Ovary (tissue), 9 donors: ENCODE results near the gene ADGRB3. TPM values are rescaled to one million over a fixed set of nuclear protein-coding genes. Genes with fewer than 3 reads are reported as not detected.

ENCODE experiments used
- DNase-seq, 5 donors: peaks; one replicate each; pipeline ENCODE4 v3.0.0-alpha.2; 2019 to 2020
- H3K27ac ChIP-seq, 2 donors: fragments of 200-600 bp; one replicate each; pipeline versions ENCODE4 v1.5.1 to v1.8.0; 2019 to 2022
- H3K27me3 ChIP-seq: fragments of 200-600 bp; one replicate; pipeline ENCODE4 v1.8.0; 2022
- H3K36me3 ChIP-seq: fragments of 200-600 bp; sonication (generic); one replicate; pipeline ENCODE4 v1.5.1; 2019
- H3K4me1 ChIP-seq: one replicate; pipeline ENCODE4 v1.8.1; 2013; ENCODE audit warnings: mild to moderate bottlenecking, moderate library complexity; ENCODE audit not compliant: insufficient read depth
- H3K4me3 ChIP-seq: fragments of 200-600 bp; sonication (generic); one replicate; pipeline ENCODE4 v1.5.1; 2017
- H3K9me3 ChIP-seq, 2 donors: fragments of 200-600 bp in 1 of 2; sonication (generic) in 1 of 2; one replicate each; pipeline versions ENCODE4 v1.5.1 to v1.8.1; 2013 to 2019; ENCODE audit warnings: mild to moderate bottlenecking in 1 of 2, moderate library complexity in 1 of 2
- CTCF ChIP-seq, 3 donors: fragments of 450-650 bp in 2 of 3; fragments of 200-600 bp in 1 of 3; IDR thresholded peaks; one replicate each; pipeline versions ENCODE4 v1.5.1 to v1.8.0; 2016 to 2022; ENCODE audit warnings: antibody characterized with exemption in 3 of 3, mild to moderate bottlenecking in 1 of 3
- EP300 ChIP-seq: sonication (generic); formaldehyde crosslinking; IDR thresholded peaks from one replicate; pipeline ENCODE4 v1.6.1; 2017; ENCODE audit warnings: antibody characterized with exemption
- POLR2A ChIP-seq: fragments of 450-650 bp; IDR thresholded peaks from one replicate; pipeline ENCODE4 v1.6.1; 2017; ENCODE audit warnings: antibody characterized with exemption, mild to moderate bottlenecking, moderate library complexity
- whole genome bisulfite sequencing, 3 donors: extraction: QIAGEN DNeasy Blood & Tissue Kit in 1 of 3; methylation state at CpG; one replicate each; pipeline versions ENCODE4 v1.1.5 to v1.1.7; 2013 to 2017; 5-methylcytosine and 5-hydroxymethylcytosine counted together
- intact Hi-C, 4 donors: fragments of 100-400 bp; cut with DNase I; formaldehyde crosslinking; loops; one replicate each; pipeline versions ENCODE4 v1.11.0 to v1.15.1; 2022 to 2023
- polyA plus RNA-seq, 2 donors: library from polyadenylated mRNA; stranded (reverse); fragments of 200-250 nt in 1 of 2; fragments of 350-450 nt in 1 of 2; fragmentation: Illumina TruSeq in 1 of 2; extraction: RNeasy Lipid Tissue Mini Kit (QIAGEN cat#74804) in 1 of 2; gene quantifications; one replicate each; pipeline ENCODE4 v1.2.3, GENCODE V29; 2013 to 2014
- total RNA-seq, 7 donors: library from RNA; depleted of rRNA in 2 of 7; stranded (reverse); fragments of >200 nt in 2 of 7; fragmentation: NEBNext Ultra II Directional in 3 of 7; extraction: Animal tissue kit (Norgen Biotek cat#: 25700) in 3 of 7; gene quantifications; one replicate each; pipeline versions ENCODE4 v1.1.0 to v1.2.4, GENCODE V29; 2016 to 2023
- donor health status: DM: no; HTN: no; CAD: no; lungs with moderate emphysema.
- donor health status: DM: no; HTN: no; CAD: no.
- donor health status: Bipolar disorder and iron deficiency.
- donor health status: DM: yes; HTN: yes; CAD: no.
- donor health status: DM: no; HTN: no; CAD: no.
- donor health status: DM: yes; HTN: yes; CAD: no.

Gene ADGRB3
- total and polyA plus RNA-seq, 9 donors = 0.28 to 3.0 (median 1.4) TPM

- H3K4me1 ChIP-seq = no peaks in the 10 kb centered on the region
- no peaks in the 10 kb centered on the region for H3K36me3 ChIP-seq
- no peaks in the 10 kb centered on the region for H3K9me3 ChIP-seq
- H3K27ac ChIP-seq = no peak overlapping the region
- intact Hi-C loops = no loop called here
- H3K4me3 ChIP-seq = no peak overlapping the region
- DNase-seq = no peak
- TF ChIP-seq CTCF (IDR thresholded peaks at IDR 0.05) (no peak), POLR2A (no peak), EP300 (no peak)
- 8 to 18% (median 13%) methylated on average over 5 of the region's 5 CpGs for WGBS, 3 donors
- no peaks in the 10 kb centered on the region for H3K27me3 ChIP-seq
These were observed 93.3 kb downstream of the ADGRB3 start for GRCh38 chr6:68728159-68728979.

GRCh38 chr6:68729377-68729903 lies 94.4 kb downstream of the ADGRB3 start:
- H3K4me3 ChIP-seq = no peak overlapping the region
- TF ChIP-seq POLR2A (no peak), CTCF (IDR thresholded peaks at IDR 0.05) (no peak), EP300 (no peak)

GRCh38 chr6:68730291-68731054 lies 95.4 kb downstream of the ADGRB3 start:
- TF ChIP-seq EP300 (no peak), CTCF (IDR thresholded peaks at IDR 0.05) (no peak), POLR2A (no peak)
- Histone ChIP-seq H3K9me3 (no peaks in the 10 kb centered on the region), H3K4me3 (no peak overlapping the region), H3K27ac (no peak overlapping the region), H3K36me3 (no peaks in the 10 kb centered on the region), H3K27me3 (no peaks in the 10 kb centered on the region), H3K4me1 (no peaks in the 10 kb centered on the region)
- 79 to 89% (median 80%) methylated on average over 5 of the region's 5 CpGs for WGBS, 3 donors
- DNase-seq = no peak
- intact Hi-C loops = no loop called here

More at GRCh38 chr6:68729377-68729903, 94.4 kb downstream of the ADGRB3 start:
- no peak for DNase-seq
- Histone ChIP-seq H3K27me3 (no peaks in the 10 kb centered on the region), H3K36me3 (no peaks in the 10 kb centered on the region), H3K4me1 (no peaks in the 10 kb centered on the region), H3K9me3 (no peaks in the 10 kb centered on the region), H3K27ac (no peak overlapping the region)
- 82 to 83% (median 82%) methylated on average over 5 of the region's 5 CpGs for WGBS, 3 donors
- intact Hi-C loops = no loop called here

GRCh38 chr6:68732423-68732822 lies 97.3 kb downstream of the ADGRB3 start:
- H3K4me1 ChIP-seq = no peaks in the 10 kb centered on the region
- no peak for DNase-seq
- no peaks in the 10 kb centered on the region for H3K27me3 ChIP-seq
- TF ChIP-seq EP300 (no peak), CTCF (IDR thresholded peaks at IDR 0.05) (no peak), POLR2A (no peak)
- WGBS, 3 donors = 86 to 92% (median 92%) methylated on average over 5 of the region's 5 CpGs
- no peak overlapping the region for H3K4me3 ChIP-seq
- no peaks in the 10 kb centered on the region for H3K36me3 ChIP-seq
- H3K27ac ChIP-seq = no peak overlapping the region
- no peaks in the 10 kb centered on the region for H3K9me3 ChIP-seq
- intact Hi-C loops = no loop called here
